Measurements from ENCODE around the gene FAM221B. TPM values are rescaled to one million over a fixed set of nuclear protein-coding genes. Genes with fewer than 3 reads are reported as not detected.

Gene FAM221B
- total and polyA plus RNA-seq, 4 experiments from 2014 or later, result not detected

DNA sequence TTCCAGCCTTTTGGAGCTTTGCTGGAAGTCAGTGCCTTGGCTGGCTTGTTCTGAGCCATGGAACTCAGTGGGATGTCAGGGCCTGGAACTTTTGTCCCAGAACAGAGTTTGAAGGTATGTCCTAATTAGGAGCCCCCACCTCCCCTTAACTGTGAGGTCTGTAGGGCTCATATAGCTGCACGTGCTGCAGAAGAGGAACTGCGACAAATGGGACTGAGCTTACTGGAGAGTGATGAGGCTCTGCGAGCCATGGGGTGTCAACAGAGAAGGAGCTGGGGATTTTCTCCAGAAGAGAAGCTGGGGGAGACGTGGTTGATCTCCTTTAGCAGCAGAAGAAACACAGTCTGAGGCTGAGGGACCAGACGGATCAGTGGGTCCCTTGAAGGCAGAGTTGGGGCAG is 11.4 kb upstream of the FAM221B start:
- H3K4me3 ChIP-seq (ENCODE audit: low read length in 2 of 2), result no peak overlapping the region
- H3K4me3 Mint-ChIP-seq, result no peak overlapping the region
- no peaks in the 10 kb centered on the region for H3K27me3 ChIP-seq (ENCODE audit: insufficient read depth, low read length)
- POLR2A ChIA-PET (ENCODE audit: partially characterized antibody), result no interaction called here
- H3K4me1 Mint-ChIP-seq, result peaks cover 5 to 10% (median 7%) of the 10 kb centered on the region in 4 donors
- no peaks in the 10 kb centered on the region for H3K27me3 Mint-ChIP-seq
- intact Hi-C loops (cut with micrococcal nuclease), result no loop called here
- peak overlapping the region in 1 of 7 donors; percentile 61 for H3K27ac Mint-ChIP-seq
- H3K9me3 ChIP-seq (ENCODE audit: control insufficient read depth in 1 of 2, low read length in 2 of 2), result no peaks in the 10 kb centered on the region
- DNase-seq, result no peak
- CTCF ChIA-PET (ENCODE audit: partially characterized antibody), result interaction anchor here (3.5 kb wide), 1 partner anchor 14 kb away, joined by 14 read pairs; no protein-coding TSS in a partner anchor
- no peaks in the 10 kb centered on the region for H3K9me3 Mint-ChIP-seq
- no peaks in the 10 kb centered on the region for H3K36me3 Mint-ChIP-seq
- no peak overlapping the region for H3K27ac ChIP-seq (ENCODE audit: low read depth, low read length)
- peaks cover 11% of the 10 kb centered on the region for H3K4me1 ChIP-seq (ENCODE audit: insufficient read depth, low read length)
- H3K36me3 ChIP-seq (ENCODE audit: insufficient read depth, low read length), result no peaks in the 10 kb centered on the region

DNA sequence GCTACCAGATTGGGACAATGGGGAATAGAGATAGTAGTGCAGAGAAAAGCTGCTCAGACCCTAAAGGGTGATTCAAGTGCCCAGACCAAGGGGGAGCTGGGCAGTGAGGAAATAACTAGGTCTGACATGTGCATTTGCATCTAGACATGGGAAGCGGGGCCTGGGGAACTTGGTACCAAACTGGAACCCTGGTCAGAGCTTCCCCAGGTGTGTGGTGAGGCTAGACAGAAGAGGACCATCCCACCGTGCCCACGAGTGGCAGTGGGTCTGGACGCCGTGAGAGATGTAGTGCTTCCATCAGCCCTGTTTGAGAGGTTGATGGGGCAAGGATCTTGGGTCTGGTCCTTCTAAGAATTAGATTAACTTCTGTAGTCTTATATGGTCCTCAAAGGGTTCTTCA is 8.1 kb upstream of the FAM221B start:
- no peaks in the 10 kb centered on the region for H3K4me1 ChIP-seq (ENCODE audit: insufficient read depth, low read length)
- intact Hi-C loops (cut with micrococcal nuclease), result no loop called here
- H3K9me3 ChIP-seq (ENCODE audit: control insufficient read depth in 1 of 2, low read length in 2 of 2), result no peaks in the 10 kb centered on the region
- CTCF ChIA-PET (ENCODE audit: partially characterized antibody), result interaction anchor here (1.6 to 2.1 kb wide), 2 partner anchors 11 to 46 kb away, joined by 5 to 11 read pairs; no protein-coding TSS in a partner anchor
- H3K27me3 ChIP-seq (ENCODE audit: insufficient read depth, low read length), result no peaks in the 10 kb centered on the region
- no peak for DNase-seq
- no peak overlapping the region for H3K27ac ChIP-seq (ENCODE audit: low read depth, low read length)
- no peak overlapping the region for H3K4me3 Mint-ChIP-seq
- H3K4me3 ChIP-seq (ENCODE audit: low read length in 2 of 2), result no peak overlapping the region
- POLR2A ChIA-PET (ENCODE audit: partially characterized antibody), result interaction anchor here (1.3 kb wide), 1 partner anchor 25 kb away, joined by 3 read pairs; the partner anchor contains the start of gene SPAG8
- no peaks in the 10 kb centered on the region for H3K36me3 Mint-ChIP-seq
- no peaks in the 10 kb centered on the region for H3K27me3 Mint-ChIP-seq
- H3K4me1 Mint-ChIP-seq, result peaks cover 3 to 10% (median 5%) of the 10 kb centered on the region in 4 donors
- H3K36me3 ChIP-seq (ENCODE audit: insufficient read depth, low read length), result no peaks in the 10 kb centered on the region
- peak overlapping the region in 1 of 7 donors; percentile 8 for H3K27ac Mint-ChIP-seq
- H3K9me3 Mint-ChIP-seq, result no peaks in the 10 kb centered on the region

- intact Hi-C loops (cut with micrococcal nuclease), result no loop called here
- Histone ChIP-seq H3K9me3 (ENCODE audit: control insufficient read depth in 1 of 2, low read length in 2 of 2) (no peaks in the 10 kb centered on the region), H3K27me3 (ENCODE audit: insufficient read depth, low read length) (no peaks in the 10 kb centered on the region), H3K36me3 (ENCODE audit: insufficient read depth, low read length) (no peaks in the 10 kb centered on the region), H3K4me1 (ENCODE audit: insufficient read depth, low read length) (no peaks in the 10 kb centered on the region), H3K27ac (ENCODE audit: low read depth, low read length) (no peak overlapping the region), H3K4me3 (ENCODE audit: low read length in 2 of 2) (no peak overlapping the region)
- Mint-ChIP-seq H3K9me3 (no peaks in the 10 kb centered on the region), H3K27me3 (no peaks in the 10 kb centered on the region), H3K4me1 (peaks cover 6 to 15% (median 12%) of the 10 kb centered on the region in 4 donors), H3K27ac (peak overlapping the region in 1 of 7 donors; percentile 15), H3K4me3 (no peak overlapping the region), H3K36me3 (no peaks in the 10 kb centered on the region)
- no peak for DNase-seq
- POLR2A ChIA-PET (ENCODE audit: partially characterized antibody), result interaction anchor here (1.3 kb wide), 1 partner anchor 24 kb away, joined by 3 read pairs; the partner anchor contains the start of gene SPAG8
- CTCF ChIA-PET (ENCODE audit: partially characterized antibody), result interaction anchor here (1.6 to 2.1 kb wide), 2 partner anchors 10 to 46 kb away, joined by 5 to 11 read pairs; no protein-coding TSS in a partner anchor
Observed at GRCh38 chr9:35835766-35836165, 7.2 kb upstream of the FAM221B start.

- H3K27me3 Mint-ChIP-seq, result no peaks in the 10 kb centered on the region
- peaks cover 6 to 20% (median 14%) of the 10 kb centered on the region in 4 donors for H3K4me1 Mint-ChIP-seq
- Histone ChIP-seq H3K4me1 (ENCODE audit: insufficient read depth, low read length) (peaks cover 2% of the 10 kb centered on the region), H3K27me3 (ENCODE audit: insufficient read depth, low read length) (no peaks in the 10 kb centered on the region), H3K4me3 (ENCODE audit: low read length in 2 of 2) (no peak overlapping the region), H3K9me3 (ENCODE audit: control insufficient read depth in 1 of 2, low read length in 2 of 2) (no peaks in the 10 kb centered on the region), H3K36me3 (ENCODE audit: insufficient read depth, low read length) (no peaks in the 10 kb centered on the region), H3K27ac (ENCODE audit: low read depth, low read length) (no peak overlapping the region)
- POLR2A ChIA-PET (ENCODE audit: partially characterized antibody), result no interaction called here
- intact Hi-C loops (cut with micrococcal nuclease), result no loop called here
- H3K4me3 Mint-ChIP-seq, result no peak overlapping the region
- CTCF ChIA-PET (ENCODE audit: partially characterized antibody), result interaction anchor here (1.0 to 2.1 kb wide), 2 partner anchors 9 to 24 kb away, joined by 3 to 11 read pairs; no protein-coding TSS in a partner anchor
- no peak for DNase-seq
- H3K36me3 Mint-ChIP-seq, result no peaks in the 10 kb centered on the region
- no peaks in the 10 kb centered on the region for H3K9me3 Mint-ChIP-seq
- peak overlapping the region in 1 of 7 donors; percentile 56 for H3K27ac Mint-ChIP-seq
Observed at GRCh38 chr9:35835216-35835632, 6.7 kb upstream of the FAM221B start.

DNA sequence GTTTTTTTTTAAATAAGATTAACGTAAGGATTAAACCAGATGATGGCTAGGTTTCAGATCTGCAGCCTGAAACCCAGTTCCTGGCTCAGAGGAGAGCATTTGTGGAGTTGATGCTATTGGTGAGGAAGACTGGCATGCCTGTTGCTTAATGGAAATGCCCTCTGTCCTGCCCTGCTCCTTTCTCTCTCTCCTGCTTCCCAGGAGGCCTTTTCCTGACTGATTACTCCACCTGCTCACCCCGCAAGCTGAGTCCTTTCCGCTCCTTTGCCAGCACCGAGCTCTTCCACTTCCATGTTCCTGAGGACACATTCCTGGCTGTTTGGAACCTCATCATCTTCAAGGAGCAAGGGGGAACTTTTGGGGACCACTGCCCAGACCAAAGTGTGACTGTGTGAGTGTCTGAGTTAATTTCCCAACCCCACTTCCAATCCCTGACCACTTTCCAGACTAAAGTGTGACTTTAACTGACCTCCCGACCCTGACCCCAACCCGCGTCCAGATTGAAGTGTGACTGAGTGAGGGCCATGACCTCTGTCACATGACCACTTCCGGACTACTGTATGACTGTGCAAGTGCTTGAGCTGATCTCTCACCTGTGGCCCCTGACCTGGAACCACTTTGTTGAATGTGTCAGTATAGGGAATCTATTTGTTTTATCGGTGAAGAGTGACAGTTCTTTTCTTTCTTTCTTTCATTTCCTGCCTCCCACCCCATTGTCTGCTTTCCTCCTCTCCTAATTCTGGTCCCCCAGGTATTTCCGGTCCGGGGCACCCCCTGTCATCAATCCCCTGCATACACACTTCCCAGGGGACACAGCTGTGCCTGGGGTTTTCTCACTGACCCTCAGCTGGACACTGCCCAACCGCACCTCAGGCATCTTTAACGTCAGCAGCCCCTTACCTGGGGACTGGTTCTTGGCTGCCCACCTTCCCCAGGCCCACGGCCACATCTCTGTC is 6.0 kb upstream of the FAM221B start:
- H3K4me3 Mint-ChIP-seq, result no peak overlapping the region
- intact Hi-C loops (cut with micrococcal nuclease), result no loop called here
- Histone ChIP-seq H3K4me3 (ENCODE audit: low read length in 2 of 2) (no peak overlapping the region), H3K36me3 (ENCODE audit: insufficient read depth, low read length) (no peaks in the 10 kb centered on the region), H3K27me3 (ENCODE audit: insufficient read depth, low read length) (no peaks in the 10 kb centered on the region), H3K27ac (ENCODE audit: low read depth, low read length) (no peak overlapping the region), H3K4me1 (ENCODE audit: insufficient read depth, low read length) (peaks cover 9% of the 10 kb centered on the region), H3K9me3 (ENCODE audit: control insufficient read depth in 1 of 2, low read length in 2 of 2) (no peaks in the 10 kb centered on the region)
- H3K27ac Mint-ChIP-seq, result peak overlapping the region in 3 of 7 donors; percentile 38 to 65 (median 40)
- no peak for DNase-seq
- H3K9me3 Mint-ChIP-seq, result no peaks in the 10 kb centered on the region
- ChIA-PET POLR2A (ENCODE audit: partially characterized antibody) (no interaction called here), CTCF (ENCODE audit: partially characterized antibody) (interaction anchor here (0.8 to 1.0 kb wide), 2 partner anchors 25 to 44 kb away, joined by 3 read pairs; no protein-coding TSS in a partner anchor)
- H3K4me1 Mint-ChIP-seq, result peaks cover 13 to 27% (median 21%) of the 10 kb centered on the region in 4 donors
- H3K36me3 Mint-ChIP-seq, result no peaks in the 10 kb centered on the region
- no peaks in the 10 kb centered on the region for H3K27me3 Mint-ChIP-seq

DNA sequence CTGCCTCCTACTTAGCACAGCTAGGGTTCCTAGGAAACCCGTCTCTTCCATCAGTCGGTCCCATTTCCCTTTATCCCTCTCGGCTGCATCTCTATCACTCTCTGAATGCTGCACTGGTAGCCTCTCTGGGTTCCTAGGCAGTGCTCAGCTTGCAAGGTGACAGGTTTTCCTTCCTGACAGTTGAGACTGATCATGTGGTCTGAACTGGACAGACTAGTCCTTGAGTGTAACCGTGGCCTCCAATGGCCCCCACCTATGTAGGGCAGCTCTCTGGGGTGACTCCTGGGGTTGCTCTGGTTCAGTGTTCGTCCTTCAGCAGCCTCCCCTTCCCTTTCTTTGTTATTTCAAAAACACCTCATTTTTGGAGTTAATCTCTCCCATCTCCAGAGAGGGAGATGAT is 4.3 kb upstream of the FAM221B start:
- Mint-ChIP-seq H3K27me3 (no peaks in the 10 kb centered on the region), H3K4me3 (no peak overlapping the region), H3K4me1 (peaks cover 21 to 40% (median 31%) of the 10 kb centered on the region in 4 donors), H3K9me3 (no peaks in the 10 kb centered on the region), H3K36me3 (no peaks in the 10 kb centered on the region), H3K27ac (peak overlapping the region in 2 of 7 donors; percentile 38 to 45)
- H3K9me3 ChIP-seq (ENCODE audit: control insufficient read depth in 1 of 2, low read length in 2 of 2), result no peaks in the 10 kb centered on the region
- ChIA-PET CTCF (ENCODE audit: partially characterized antibody) (no interaction called here), POLR2A (ENCODE audit: partially characterized antibody) (interaction anchor here (1.4 to 1.5 kb wide), 2 partner anchors 19 to 21 kb away, joined by 4 to 7 read pairs; partner anchors contain the start of gene SPAG8)
- H3K27ac ChIP-seq (ENCODE audit: low read depth, low read length), result no peak overlapping the region
- DNase-seq, result no peak
- H3K27me3 ChIP-seq (ENCODE audit: insufficient read depth, low read length), result no peaks in the 10 kb centered on the region
- peaks cover 16% of the 10 kb centered on the region for H3K4me1 ChIP-seq (ENCODE audit: insufficient read depth, low read length)
- intact Hi-C loops (cut with micrococcal nuclease), result no loop called here
- no peaks in the 10 kb centered on the region for H3K36me3 ChIP-seq (ENCODE audit: insufficient read depth, low read length)
- no peak overlapping the region for H3K4me3 ChIP-seq (ENCODE audit: low read length in 2 of 2)

- CTCF ChIA-PET (ENCODE audit: partially characterized antibody), result no interaction called here
Observed at GRCh38 chr9:35831040-35831439, 2.5 kb upstream of the FAM221B start.

More at GRCh38 chr9:35831040-35831439, 2.5 kb upstream of the FAM221B start:
- DNase-seq, result no peak
- POLR2A ChIA-PET (ENCODE audit: partially characterized antibody), result no interaction called here
- Histone ChIP-seq H3K36me3 (ENCODE audit: insufficient read depth, low read length) (no peaks in the 10 kb centered on the region), H3K9me3 (ENCODE audit: control insufficient read depth in 1 of 2, low read length in 2 of 2) (no peaks in the 10 kb centered on the region), H3K27ac (ENCODE audit: low read depth, low read length) (no peak overlapping the region), H3K27me3 (ENCODE audit: insufficient read depth, low read length) (no peaks in the 10 kb centered on the region), H3K4me3 (ENCODE audit: low read length in 2 of 2) (no peak overlapping the region), H3K4me1 (ENCODE audit: insufficient read depth, low read length) (peaks cover 20% of the 10 kb centered on the region)
- Mint-ChIP-seq H3K4me3 (peak overlapping the region in 2 of 8 donors; percentile 31 to 53), H3K4me1 (peaks cover 23 to 42% (median 36%) of the 10 kb centered on the region in 4 donors), H3K9me3 (no peaks in the 10 kb centered on the region), H3K27me3 (no peaks in the 10 kb centered on the region), H3K36me3 (no peaks in the 10 kb centered on the region), H3K27ac (peak overlapping the region in 3 of 7 donors; percentile 35 to 65 (median 38))
- intact Hi-C loops (cut with micrococcal nuclease), result no loop called here

Measured in CD4-positive, alpha-beta memory T cell (primary cell).